ENCODE measurements around the gene USP17L11. TPM values are rescaled to one million over a fixed set of nuclear protein-coding genes. Genes with fewer than 3 reads are reported as not detected.

Gene USP17L11
- total and polyA plus RNA-seq, 5 donors from 2014 or later = not detected

Other genes with a start within 250 kb of the USP17L11 start
- gene FAM90A26, start 45.0 kb upstream of the USP17L11 start, total RNA-seq = not detected
- not detected for gene FAM90A26, start 45.0 kb upstream of the USP17L11 start, polyA plus RNA-seq
- gene USP17L10, start 4.7 kb upstream of the USP17L11 start, total RNA-seq = not detected
- not detected for gene USP17L10, start 4.7 kb upstream of the USP17L11 start, polyA plus RNA-seq
- gene USP17L12, start 4.7 kb downstream of the USP17L11 start, total RNA-seq = not detected
- not detected for gene USP17L12, start 4.7 kb downstream of the USP17L11 start, polyA plus RNA-seq
- gene USP17L13, start 9.5 kb downstream of the USP17L11 start, total RNA-seq = not detected
- gene USP17L13, start 9.5 kb downstream of the USP17L11 start, polyA plus RNA-seq = not detected
- not detected for gene USP17L15, start 19.0 kb downstream of the USP17L11 start, total RNA-seq
- not detected for gene USP17L15, start 19.0 kb downstream of the USP17L11 start, polyA plus RNA-seq
- not detected for gene USP17L17, start 28.5 kb downstream of the USP17L11 start, total RNA-seq
- gene USP17L17, start 28.5 kb downstream of the USP17L11 start, polyA plus RNA-seq = not detected
- gene USP17L18, start 33.2 kb downstream of the USP17L11 start, total RNA-seq = not detected
- not detected for gene USP17L18, start 33.2 kb downstream of the USP17L11 start, polyA plus RNA-seq
- gene USP17L19, start 38.0 kb downstream of the USP17L11 start, total RNA-seq = not detected
- gene USP17L19, start 38.0 kb downstream of the USP17L11 start, polyA plus RNA-seq = not detected
- gene USP17L20, start 42.7 kb downstream of the USP17L11 start, total RNA-seq = not detected
- not detected for gene USP17L20, start 42.7 kb downstream of the USP17L11 start, polyA plus RNA-seq
- gene USP17L21, start 47.5 kb downstream of the USP17L11 start, total RNA-seq = not detected
- gene USP17L21, start 47.5 kb downstream of the USP17L11 start, polyA plus RNA-seq = not detected
- not detected for gene USP17L22, start 52.2 kb downstream of the USP17L11 start, total RNA-seq
- not detected for gene USP17L22, start 52.2 kb downstream of the USP17L11 start, polyA plus RNA-seq
- gene USP17L24, start 109.8 kb downstream of the USP17L11 start, total RNA-seq = not detected
- not detected for gene USP17L24, start 109.8 kb downstream of the USP17L11 start, polyA plus RNA-seq
- gene USP17L25, start 114.5 kb downstream of the USP17L11 start, total RNA-seq = not detected
- gene USP17L25, start 114.5 kb downstream of the USP17L11 start, polyA plus RNA-seq = not detected
- not detected for gene USP17L26, start 119.3 kb downstream of the USP17L11 start, total RNA-seq
- not detected for gene USP17L26, start 119.3 kb downstream of the USP17L11 start, polyA plus RNA-seq
- not detected for gene USP17L5, start 124.0 kb downstream of the USP17L11 start, total RNA-seq
- gene USP17L5, start 124.0 kb downstream of the USP17L11 start, polyA plus RNA-seq = not detected
- gene USP17L27, start 128.7 kb downstream of the USP17L11 start, total RNA-seq = not detected
- gene USP17L27, start 128.7 kb downstream of the USP17L11 start, polyA plus RNA-seq = not detected
- gene USP17L28, start 133.5 kb downstream of the USP17L11 start, total RNA-seq = not detected
- gene USP17L28, start 133.5 kb downstream of the USP17L11 start, polyA plus RNA-seq = not detected
- gene USP17L29, start 138.2 kb downstream of the USP17L11 start, total RNA-seq = not detected
- not detected for gene USP17L29, start 138.2 kb downstream of the USP17L11 start, polyA plus RNA-seq
- gene USP17L30, start 147.7 kb downstream of the USP17L11 start, total RNA-seq = not detected
- not detected for gene USP17L30, start 147.7 kb downstream of the USP17L11 start, polyA plus RNA-seq
- gene DEFB131A, start 229.0 kb downstream of the USP17L11 start, total RNA-seq = not detected
- not detected for gene DEFB131A, start 229.0 kb downstream of the USP17L11 start, polyA plus RNA-seq

Measured in CD4-positive, CD25-positive, alpha-beta regulatory T cell (primary cell).